CD8-positive, alpha-beta T cell (primary cell): ENCODE data around the gene LGMN. TPM values are rescaled to one million over a fixed set of nuclear protein-coding genes. Genes with fewer than 3 reads are reported as not detected.

ENCODE experiments used
- total RNA-seq, 46 experiments: library from RNA in 2 of 46; stranded (reverse) in 2 of 46; gene quantifications; one replicate each; pipeline ENCODE4 v1.2.3 and lab custom pipeline; 2021 to 2026

Gene LGMN
- total RNA-seq, 2 experiments from 2014 or later = 2.4 to 3.4 TPM

Other genes starting within 250 kb of the LGMN start
- 10 to 100 TPM; 82.4 to 82.7 TPM for gene RIN3, start 234.8 kb downstream of the LGMN start, total RNA-seq
- gene GOLGA5, start 45.7 kb upstream of the LGMN start, total RNA-seq = 1 to 10 TPM; 4.5 to 5.9 TPM
- gene CHGA, start 174.5 kb upstream of the LGMN start, total RNA-seq = not detected